K562 (cell line): ENCODE measurements around the gene TMC5. TPM values are rescaled to one million over a fixed set of nuclear protein-coding genes. Genes with fewer than 3 reads are reported as not detected.

ENCODE experiments used
- ATF3 ChIP-seq, 2 experiments: fragments of 450-650 bp in 1 of 2; sonication (generic) in 1 of 2; formaldehyde crosslinking in 1 of 2; IDR thresholded peaks in 1 of 2; conservative IDR thresholded peaks in 1 of 2; 2 replicates each; pipeline versions ENCODE4 v1.6.1 to v1.8.1; 2016 to 2023; ENCODE audit warnings: mild to moderate bottlenecking in 2 of 2, moderate library complexity in 2 of 2, inconsistent platforms in 1 of 2, missing genetic modification reagents in 1 of 2
- BHLHE40 ChIP-seq: IDR thresholded peaks from 2 replicates; pipeline ENCODE4 v1.6.1; 2011; ENCODE audit warnings: low read length, improper control_type of control experiment
- CCNT2 ChIP-seq: IDR thresholded peaks from 2 replicates; pipeline ENCODE4 v1.6.1; 2011; ENCODE audit warnings: borderline replicate concordance, low read depth, mild to moderate bottlenecking, moderate library complexity, mixed read lengths, low read length; ENCODE audit not compliant: insufficient read length; ENCODE audit errors: extremely low read depth
- GMEB1 ChIP-seq: fragments of 250-450 bp; sonication (Bioruptor Pico); IDR thresholded peaks from 2 replicates; pipeline ENCODE4 v1.4.0; 2020; ENCODE audit warnings: mild to moderate bottlenecking
- HDAC3 ChIP-seq: fragments of 450-650 bp; IDR thresholded peaks from 2 replicates; pipeline ENCODE4 v1.6.1; 2018; ENCODE audit warnings: borderline replicate concordance, mild to moderate bottlenecking, moderate library complexity; ENCODE audit not compliant: partially characterized antibody
- HINFP ChIP-seq: fragments of 450-650 bp; conservative IDR thresholded peaks from 2 replicates; pipeline ENCODE4 v1.6.1; 2016; ENCODE audit warnings: missing genetic modification characterization, low read depth, mild to moderate bottlenecking, control low read depth, missing compliant biosample characterization
- MAFG ChIP-seq: fragments of 450-650 bp; conservative IDR thresholded peaks from 2 replicates; pipeline ENCODE4 v1.6.1; 2016; ENCODE audit warnings: missing genetic modification characterization, missing compliant biosample characterization
- MBD2 ChIP-seq: sonication (generic); IDR thresholded peaks from 2 replicates; pipeline ENCODE4 v1.6.1; 2016; ENCODE audit warnings: low read depth, borderline replicate concordance
- MEF2D ChIP-seq: conservative IDR thresholded peaks from 2 replicates; pipeline ENCODE4 v1.6.1; 2016; ENCODE audit warnings: low read depth, missing genetic modification characterization, missing compliant biosample characterization
- MLLT1 ChIP-seq, 2 experiments: fragments of 450-650 bp; IDR thresholded peaks; 2 replicates each; pipeline ENCODE4 v1.6.1; 2016
- NBN ChIP-seq: fragments of 450-650 bp; IDR thresholded peaks from 2 replicates; pipeline ENCODE4 v1.6.1; 2016; ENCODE audit warnings: low read depth, mild to moderate bottlenecking
- NCOR1 ChIP-seq: fragments of 450-650 bp; IDR thresholded peaks from 2 replicates; pipeline ENCODE4 v1.6.1; 2016; ENCODE audit warnings: mild to moderate bottlenecking, moderate library complexity
- NR2C1 ChIP-seq, 2 experiments: fragments of 450-650 bp; IDR thresholded peaks; 2 replicates each; pipeline ENCODE4 v1.6.1; 2017; ENCODE audit warnings: mild to moderate bottlenecking in 2 of 2, antibody characterized with exemption in 1 of 2, inconsistent platforms in 1 of 2, missing compliant biosample characterization in 1 of 2, missing genetic modification characterization in 1 of 2
- TBL1XR1 ChIP-seq, 2 experiments: IDR thresholded peaks; 2 replicates each; pipeline ENCODE4 v1.6.1; 2012; ENCODE audit warnings: improper control_type of control experiment in 2 of 2, low read length in 2 of 2, mild to moderate bottlenecking in 1 of 2
- TCF3 ChIP-seq: sonication (generic); formaldehyde crosslinking; IDR thresholded peaks from 2 replicates; pipeline ENCODE4 v1.4.0; 2020; ENCODE audit warnings: mild to moderate bottlenecking, missing genetic modification reagents
- TCF7L2 ChIP-seq: fragments of 150-350 bp; IDR thresholded peaks from 2 replicates; pipeline ENCODE4 v1.6.1; 2016; ENCODE audit warnings: low read depth, mild to moderate bottlenecking, low read length, moderate library complexity
- ZC3H8 ChIP-seq: fragments of 450-650 bp; IDR thresholded peaks from 2 replicates; pipeline ENCODE4 v1.6.1; 2017
- ZNF175 ChIP-seq: fragments of 200-800 bp; sonication (Bioruptor generic); IDR thresholded peaks from 2 replicates; pipeline ENCODE4 v1.6.1; 2016; ENCODE audit warnings: low read depth, mild to moderate bottlenecking, missing genetic modification characterization, missing compliant biosample characterization
- ZNF24 ChIP-seq: fragments of 450-650 bp; IDR thresholded peaks from 2 replicates; pipeline ENCODE4 v1.6.1; 2016
- ZNF277 ChIP-seq: fragments of 250-450 bp; sonication (Bioruptor Pico); IDR thresholded peaks from 2 replicates; pipeline ENCODE4 v1.8.0; 2022; ENCODE audit warnings: inconsistent platforms, mild to moderate bottlenecking, moderate library complexity, borderline replicate concordance
- ZNF354B ChIP-seq: fragments of 250-450 bp; sonication (Bioruptor Pico); IDR thresholded peaks from 2 replicates; pipeline ENCODE4 v1.4.0; 2020
- ZSCAN29 ChIP-seq: fragments of 450-650 bp; IDR thresholded peaks from 2 replicates; pipeline ENCODE4 v1.6.1; 2017
- polyA plus RNA-seq, 8 experiments: library from polyadenylated mRNA; depleted of rRNA in 4 of 8; stranded (reverse) in 5 of 8; unstranded in 3 of 8; fragments of >200 nt; fragmentation: Nextera tagmentation in 2 of 8; fragmentation: Illumina TruSeq in 1 of 8; extraction: Ambion mirVana in 2 of 8; extraction: Trizol in 1 of 8; gene quantifications; 2 replicates each; pipeline versions ENCODE4 v1.2.1 to v1.2.3, GENCODE V29; 2011 to 2014; ENCODE audit warnings: inconsistent platforms in 1 of 8, missing spikeins in 1 of 8
- total RNA-seq, 7 experiments: library from RNA; depleted of rRNA in 6 of 7; stranded (reverse); fragments of >200 nt in 6 of 7; fragmentation: Illumina TruSeq in 2 of 7; extraction: Trizol in 2 of 7; gene quantifications; 2 replicates each; pipeline versions ENCODE4 v1.2.1 to v1.2.3, GENCODE V29; 2011 to 2021; ENCODE audit warnings: low replicate concordance in 1 of 7

TMC5 gene
- total and polyA plus RNA-seq, 9 of the 15 experiments (the other 6 are each of a cell fraction or from before 2014, with no cell fraction given): 0.83 to 2.6 (median 1.6) TPM

- TF ChIP-seq HINFP (tag) (no peak), ZNF24 (peak; percentile 59; the same call in 1 of the 2 replicates), ZSCAN29 (0 out of 2 replicates have a peak, but pooled peaks have one; percentile 27), MLLT1 (IDR thresholded peaks at IDR 0.05) (peak in 1 of 2 experiments; percentile 41; a peak in 2 of 4 replicates), ZNF175 (CRISPR knock-in tag) (peak; percentile 71; the same call in 1 of the 2 replicates), NR2C1 (IDR thresholded peaks at IDR 0.05) (peak; percentile 25; the same call in 1 of the 2 replicates), NR2C1 (tag; IDR thresholded peaks at IDR 0.05) (peak; percentile 52; the same call in 1 of the 2 replicates), TCF7L2 (no peak), TBL1XR1 (IDR thresholded peaks at IDR 0.05; ENCODE audit: low read length in 2 of 2) (peak; percentile 40 to 97; a peak in 3 of 4 replicates), NCOR1 (peak; percentile 96), CCNT2 (peak; percentile 96), BHLHE40 (peak; percentile 87), NBN (peak; percentile 87), ZNF277 (no peak), ZNF354B (CRISPR knock-in tag) (0 out of 2 replicates have a peak, but pooled peaks have one; percentile 33), ATF3 (IDR thresholded peaks at IDR 0.05) (peak; percentile 87), ATF3 (CRISPR knock-in tag; conservative IDR thresholded peaks at IDR 0.05) (no peak), MBD2 (peak; percentile 65; the same call in 1 of the 2 replicates), HDAC3 (peak; percentile 93), ZC3H8 (no peak), GMEB1 (CRISPR knock-in tag) (no peak), MEF2D (peak; percentile 48; the same call in 1 of the 2 replicates), MAFG (tag) (0 out of 2 replicates have a peak, but pooled peaks have one; percentile 22), TCF3 (CRISPR knock-in tag) (peak; percentile 94)
These were observed 103.2 kb downstream of the TMC5 start (continued) for GRCh38 chr16:19520861-19521331.
